A549 (cell line): ENCODE measurements around the gene GRID1.

Experiments used
- TF ChIP-seq, protein P1 (sequence below): fragments of 450-650 bp; IDR thresholded peaks from 2 replicates; pipeline ENCODE4 v1.6.1; 2014; ENCODE audit warnings: antibody characterized with exemption
- TF ChIP-seq, protein P2 (sequence below): fragments of >200 bp; sonication (Bioruptor Twin); formaldehyde crosslinking; IDR thresholded peaks from 3 replicates; pipeline ENCODE4 v1.5.1; 2016
- TF ChIP-seq, protein P3 (sequence below): IDR thresholded peaks from 2 replicates; pipeline ENCODE4 v1.6.1; 2012

DNA sequence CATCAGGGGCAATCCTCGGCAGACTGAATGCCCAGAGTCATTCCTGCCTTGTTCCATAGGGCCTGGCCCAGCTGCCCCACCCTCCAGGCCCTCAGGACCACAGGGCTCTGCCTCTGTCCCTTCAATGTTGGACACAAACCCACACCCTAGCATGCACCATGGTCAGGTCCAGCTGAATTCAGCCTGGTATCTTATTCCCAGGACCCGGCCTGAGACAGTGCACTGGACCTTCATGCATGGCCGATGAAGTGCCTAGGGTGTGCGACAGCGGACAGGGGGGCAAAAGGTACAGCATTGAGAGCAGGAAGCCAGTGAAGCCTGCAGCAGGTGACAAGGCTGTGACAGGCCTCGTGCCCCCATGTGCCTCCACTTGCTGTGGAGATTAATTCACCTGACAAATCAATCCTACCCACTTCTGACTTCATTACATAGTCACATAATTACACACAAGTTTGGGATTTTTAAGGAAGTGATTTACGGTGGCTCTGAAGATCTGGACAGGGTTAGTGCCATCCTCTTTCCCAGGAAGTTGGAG is 261.9 kb downstream of the GRID1 start:
- TF ChIP-seq, protein P1, sequence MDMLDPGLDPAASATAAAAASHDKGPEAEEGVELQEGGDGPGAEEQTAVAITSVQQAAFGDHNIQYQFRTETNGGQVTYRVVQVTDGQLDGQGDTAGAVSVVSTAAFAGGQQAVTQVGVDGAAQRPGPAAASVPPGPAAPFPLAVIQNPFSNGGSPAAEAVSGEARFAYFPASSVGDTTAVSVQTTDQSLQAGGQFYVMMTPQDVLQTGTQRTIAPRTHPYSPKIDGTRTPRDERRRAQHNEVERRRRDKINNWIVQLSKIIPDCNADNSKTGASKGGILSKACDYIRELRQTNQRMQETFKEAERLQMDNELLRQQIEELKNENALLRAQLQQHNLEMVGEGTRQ = no peak
- TF ChIP-seq, protein P2, sequence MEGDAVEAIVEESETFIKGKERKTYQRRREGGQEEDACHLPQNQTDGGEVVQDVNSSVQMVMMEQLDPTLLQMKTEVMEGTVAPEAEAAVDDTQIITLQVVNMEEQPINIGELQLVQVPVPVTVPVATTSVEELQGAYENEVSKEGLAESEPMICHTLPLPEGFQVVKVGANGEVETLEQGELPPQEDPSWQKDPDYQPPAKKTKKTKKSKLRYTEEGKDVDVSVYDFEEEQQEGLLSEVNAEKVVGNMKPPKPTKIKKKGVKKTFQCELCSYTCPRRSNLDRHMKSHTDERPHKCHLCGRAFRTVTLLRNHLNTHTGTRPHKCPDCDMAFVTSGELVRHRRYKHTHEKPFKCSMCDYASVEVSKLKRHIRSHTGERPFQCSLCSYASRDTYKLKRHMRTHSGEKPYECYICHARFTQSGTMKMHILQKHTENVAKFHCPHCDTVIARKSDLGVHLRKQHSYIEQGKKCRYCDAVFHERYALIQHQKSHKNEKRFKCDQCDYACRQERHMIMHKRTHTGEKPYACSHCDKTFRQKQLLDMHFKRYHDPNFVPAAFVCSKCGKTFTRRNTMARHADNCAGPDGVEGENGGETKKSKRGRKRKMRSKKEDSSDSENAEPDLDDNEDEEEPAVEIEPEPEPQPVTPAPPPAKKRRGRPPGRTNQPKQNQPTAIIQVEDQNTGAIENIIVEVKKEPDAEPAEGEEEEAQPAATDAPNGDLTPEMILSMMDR = no peak
- TF ChIP-seq, protein P3, sequence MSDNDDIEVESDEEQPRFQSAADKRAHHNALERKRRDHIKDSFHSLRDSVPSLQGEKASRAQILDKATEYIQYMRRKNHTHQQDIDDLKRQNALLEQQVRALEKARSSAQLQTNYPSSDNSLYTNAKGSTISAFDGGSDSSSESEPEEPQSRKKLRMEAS = no peak
